A549 (cell line): ENCODE data around the gene TREML1. TPM values are rescaled to one million over a fixed set of nuclear protein-coding genes. Genes with fewer than 3 reads are reported as not detected.

ENCODE experiments used
- ATAC-seq, 2 experiments: fragments of 200-7000 bp in 1 of 2; fragments of >200 bp in 1 of 2; cut with Nextera tagmentation in 1 of 2; cut with Tn5 transposase in 1 of 2; 3 replicates each; pipeline versions ENCODE4 v1.8.0 to v1.9.1; 2018 to 2020; ENCODE audit warnings: mild to moderate bottlenecking in 1 of 2, moderate library complexity in 1 of 2
- CTCF ChIA-PET: fragments of 300-600 bp; sonication (Branson Sonifier 250); formaldehyde crosslinking; extraction: SDS; loops from one replicate; lab custom pipeline; 2021; ENCODE audit warnings: antibody characterized with exemption, inconsistent platforms; lab: Yijun Ruan, JAX
- POLR2A ChIA-PET: fragments of 350-600 bp; formaldehyde crosslinking; extraction: SDS; loops from one replicate; lab custom pipeline; 2021; ENCODE audit warnings: antibody characterized with exemption, inconsistent platforms; lab: Yijun Ruan, JAX
- DNase-seq, 2 experiments: peaks; one replicate each; pipeline versions ENCODE4 v3.0.0 to v3.0.0-alpha.2; 2011 to 2016; ENCODE audit warnings: low read depth in 1 of 2, low spot score in 1 of 2
- FAIRE-seq: peaks from 2 replicates; lab custom pipeline; 2011; peaks lifted over from hg19 to GRCh38; lab: Jason Lieb, UNC
- H3K27ac ChIP-seq, 2 experiments: fragments of >200 bp; sonication (Bioruptor Twin); formaldehyde crosslinking; 3 replicates each; pipeline ENCODE4 v1.5.1; 2016 to 2017
- H3K4me1 ChIP-seq: fragments of >200 bp; sonication (Bioruptor Twin); formaldehyde crosslinking; 3 replicates; pipeline ENCODE4 v1.6.1; 2016
- H3K4me2 ChIP-seq: fragments of >200 bp; sonication (Bioruptor Twin); formaldehyde crosslinking; 3 replicates; pipeline ENCODE4 v1.6.1; 2016
- H3K4me3 ChIP-seq: fragments of >200 bp; sonication (Bioruptor Twin); formaldehyde crosslinking; 3 replicates; pipeline ENCODE4 v1.5.1; 2016
- H3K9me3 ChIP-seq: fragments of >200 bp; sonication (Bioruptor Twin); formaldehyde crosslinking; 3 replicates; pipeline ENCODE4 v1.6.1; 2016
- BHLHE40 ChIP-seq: IDR thresholded peaks from 2 replicates; pipeline ENCODE4 v1.6.1; 2012; ENCODE audit warnings: low read depth, low read length, inconsistent platforms
- CBX2 ChIP-seq: fragments of 200-600 bp; sonication (generic); IDR thresholded peaks from 2 replicates; pipeline ENCODE4 v1.6.1; 2016; ENCODE audit warnings: low read depth, mild to moderate bottlenecking, borderline replicate concordance
- CEBPB ChIP-seq, 2 experiments: fragments of >200 bp in 1 of 2; sonication (Bioruptor Twin) in 1 of 2; formaldehyde crosslinking in 1 of 2; IDR thresholded peaks; 2 replicates each; pipeline ENCODE4 v1.6.1; 2012 to 2016
- CHD2 ChIP-seq: fragments of 150-350 bp; IDR thresholded peaks from 2 replicates; pipeline ENCODE4 v1.6.1; 2014; ENCODE audit warnings: low read length; ENCODE audit not compliant: partially characterized antibody
- FOSB ChIP-seq: fragments of 250-450 bp; sonication (Bioruptor Pico); IDR thresholded peaks from 2 replicates; pipeline ENCODE4 v1.5.0; 2020; ENCODE audit warnings: mild to moderate bottlenecking, moderate library complexity
- HEYL ChIP-seq: fragments of 250-450 bp; sonication (Bioruptor Pico); IDR thresholded peaks from 2 replicates; pipeline ENCODE4 v1.8.0; 2021; ENCODE audit warnings: mild to moderate bottlenecking, moderate library complexity
- MAX ChIP-seq: IDR thresholded peaks from 2 replicates; pipeline ENCODE4 v1.6.1; 2012
- NFE2L2 ChIP-seq: fragments of 150-350 bp; conservative IDR thresholded peaks from 2 replicates; pipeline ENCODE4 v1.6.1; 2014; ENCODE audit warnings: low read length
- PHF8 ChIP-seq: fragments of 200-600 bp; sonication (generic); IDR thresholded peaks from 2 replicates; pipeline ENCODE4 v1.6.1; 2016; ENCODE audit warnings: low read depth, mild to moderate bottlenecking, antibody characterized with exemption, moderate library complexity, borderline replicate concordance
- RARB ChIP-seq: fragments of 250-450 bp; sonication (Bioruptor Pico); IDR thresholded peaks from 2 replicates; pipeline ENCODE4 v1.8.0; 2021; ENCODE audit warnings: mild to moderate bottlenecking, moderate library complexity
- SMC3 ChIP-seq: fragments of >200 bp; sonication (Bioruptor Twin); formaldehyde crosslinking; IDR thresholded peaks from 3 replicates; pipeline ENCODE4 v1.6.1; 2018; ENCODE audit warnings: inconsistent platforms
- TP53 ChIP-seq: fragments of 250-450 bp; sonication (Bioruptor Pico); IDR thresholded peaks from 2 replicates; pipeline ENCODE4 v1.5.0; 2021; ENCODE audit warnings: mild to moderate bottlenecking, moderate library complexity
- ZFP36 ChIP-seq: fragments of 450-650 bp; IDR thresholded peaks from 2 replicates; pipeline ENCODE4 v1.6.1; 2014; ENCODE audit warnings: borderline replicate concordance; ENCODE audit not compliant: partially characterized antibody
- ZNF302 ChIP-seq: fragments of 250-450 bp; sonication (Bioruptor Pico); IDR thresholded peaks from 2 replicates; pipeline ENCODE4 v1.9.0; 2021; ENCODE audit warnings: inconsistent platforms, mild to moderate bottlenecking, moderate library complexity
- WGBS: methylation state at CpG from one replicate; pipeline ENCODE4 v1.1.6; 2017; ENCODE audit errors: missing lambda C conversion rate; 5-methylcytosine and 5-hydroxymethylcytosine counted together
- polyA plus RNA-seq, 4 experiments: library from polyadenylated mRNA; depleted of rRNA in 3 of 4; stranded (reverse); fragments of >200 nt; fragmentation: RNase III in 1 of 4; extraction: RNeasy Plus Mini Kit Qiagen cat#74134 plus additional on column Dnase treatment in 1 of 4; gene quantifications; 2 replicates in 3 of 4; 3 replicates in 1 of 4; pipeline ENCODE4 v1.2.3, GENCODE V29; 2011 to 2017
- TF ChIP-seq, protein P1 (sequence below): fragments of 200-600 bp; sonication (generic); IDR thresholded peaks from 2 replicates; pipeline ENCODE4 v1.6.1; 2016; ENCODE audit warnings: antibody characterized with exemption, mild to moderate bottlenecking, moderate library complexity
- TF ChIP-seq, protein P2 (sequence below): fragments of 250-450 bp; sonication (Bioruptor Pico); IDR thresholded peaks from 2 replicates; pipeline ENCODE4 v1.5.0; 2021; ENCODE audit warnings: mild to moderate bottlenecking, moderate library complexity, borderline replicate concordance
- TF ChIP-seq, protein P3 (sequence below): fragments of 250-450 bp; sonication (Bioruptor Pico); IDR thresholded peaks from 2 replicates; pipeline ENCODE4 v1.5.0; 2020; ENCODE audit warnings: low read depth, mild to moderate bottlenecking, moderate library complexity

The TREML1 gene
- polyA plus RNA-seq, 2 of the 4 experiments (the other 2 are of a cell fraction), result not detected

DNA sequence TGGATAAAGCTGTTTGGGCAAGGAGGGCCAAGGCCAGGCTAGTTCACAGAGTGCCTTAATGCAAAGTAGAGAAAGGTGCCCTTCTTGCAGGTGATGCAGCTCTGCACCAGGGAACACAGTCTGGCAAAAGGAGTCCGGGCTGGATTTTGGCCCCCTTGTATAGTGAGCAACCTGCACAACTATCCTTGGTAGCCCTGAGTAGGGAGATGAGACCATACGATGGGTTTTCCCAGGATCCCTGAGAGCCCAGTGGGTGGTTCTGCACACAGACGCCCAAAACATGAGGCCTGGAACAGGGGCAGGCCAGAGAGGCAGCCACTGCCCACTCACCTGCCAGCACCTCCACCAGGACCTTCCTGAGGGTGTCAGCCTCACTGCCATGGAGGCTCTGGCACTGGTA is 6.8 kb upstream of the TREML1 start (continued):
- TF ChIP-seq, protein P1, sequence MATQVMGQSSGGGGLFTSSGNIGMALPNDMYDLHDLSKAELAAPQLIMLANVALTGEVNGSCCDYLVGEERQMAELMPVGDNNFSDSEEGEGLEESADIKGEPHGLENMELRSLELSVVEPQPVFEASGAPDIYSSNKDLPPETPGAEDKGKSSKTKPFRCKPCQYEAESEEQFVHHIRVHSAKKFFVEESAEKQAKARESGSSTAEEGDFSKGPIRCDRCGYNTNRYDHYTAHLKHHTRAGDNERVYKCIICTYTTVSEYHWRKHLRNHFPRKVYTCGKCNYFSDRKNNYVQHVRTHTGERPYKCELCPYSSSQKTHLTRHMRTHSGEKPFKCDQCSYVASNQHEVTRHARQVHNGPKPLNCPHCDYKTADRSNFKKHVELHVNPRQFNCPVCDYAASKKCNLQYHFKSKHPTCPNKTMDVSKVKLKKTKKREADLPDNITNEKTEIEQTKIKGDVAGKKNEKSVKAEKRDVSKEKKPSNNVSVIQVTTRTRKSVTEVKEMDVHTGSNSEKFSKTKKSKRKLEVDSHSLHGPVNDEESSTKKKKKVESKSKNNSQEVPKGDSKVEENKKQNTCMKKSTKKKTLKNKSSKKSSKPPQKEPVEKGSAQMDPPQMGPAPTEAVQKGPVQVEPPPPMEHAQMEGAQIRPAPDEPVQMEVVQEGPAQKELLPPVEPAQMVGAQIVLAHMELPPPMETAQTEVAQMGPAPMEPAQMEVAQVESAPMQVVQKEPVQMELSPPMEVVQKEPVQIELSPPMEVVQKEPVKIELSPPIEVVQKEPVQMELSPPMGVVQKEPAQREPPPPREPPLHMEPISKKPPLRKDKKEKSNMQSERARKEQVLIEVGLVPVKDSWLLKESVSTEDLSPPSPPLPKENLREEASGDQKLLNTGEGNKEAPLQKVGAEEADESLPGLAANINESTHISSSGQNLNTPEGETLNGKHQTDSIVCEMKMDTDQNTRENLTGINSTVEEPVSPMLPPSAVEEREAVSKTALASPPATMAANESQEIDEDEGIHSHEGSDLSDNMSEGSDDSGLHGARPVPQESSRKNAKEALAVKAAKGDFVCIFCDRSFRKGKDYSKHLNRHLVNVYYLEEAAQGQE, result no peak
- no peak for TF ChIP-seq CBX2

DNA sequence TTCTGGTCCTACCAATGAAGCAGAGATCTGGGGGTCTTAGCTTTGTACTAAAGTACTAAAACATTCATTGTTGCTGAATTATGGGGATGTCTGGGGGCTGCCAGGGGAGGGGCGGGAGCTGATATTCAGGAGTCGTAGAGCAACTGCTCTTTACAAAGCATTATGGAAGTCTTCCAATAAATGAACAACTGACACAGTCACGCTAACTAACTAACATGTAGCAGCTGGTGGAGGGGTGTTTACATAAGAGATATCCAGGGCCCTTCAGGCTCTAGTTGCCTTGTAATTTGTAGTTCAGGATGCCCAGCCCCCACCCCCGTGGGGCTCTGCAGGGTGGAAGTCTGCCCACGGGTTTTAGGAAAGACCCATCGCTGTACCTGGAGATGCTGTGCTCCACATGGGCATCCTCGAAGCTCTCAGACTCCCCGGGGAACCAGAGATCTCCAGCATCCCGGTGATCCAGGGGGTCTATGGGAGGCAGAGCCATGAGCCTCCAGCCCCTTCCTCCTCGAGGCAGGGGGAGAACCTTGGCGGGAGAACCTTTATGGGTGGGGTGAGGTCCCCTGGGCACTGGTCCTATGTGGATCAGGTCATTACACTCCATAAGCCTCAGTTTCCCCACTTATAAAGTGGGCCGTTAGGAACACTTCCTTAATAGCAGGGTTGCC is 5.4 kb upstream of the TREML1 start:
- no peak overlapping the region for H3K4me3 ChIP-seq
- no peak overlapping the region for H3K4me2 ChIP-seq
- H3K4me1 ChIP-seq, result no peaks in the 10 kb centered on the region
- no peak for ATAC-seq
- CTCF ChIA-PET, result no interaction called here
- FAIRE-seq, result no peak
- 25% methylated on average over 5 of the region's 12 CpGs for WGBS
- TF ChIP-seq RARB (CRISPR knock-in tag) (no peak), CEBPB (IDR thresholded peaks at IDR 0.05) (no peak), SMC3 (no peak), HEYL (CRISPR knock-in tag) (no peak), MAX (no peak), CHD2 (no peak), NFE2L2 (no peak)
- POLR2A ChIA-PET, result no interaction called here
- no peak overlapping the region for H3K27ac ChIP-seq
- DNase-seq, result no peak
- no peaks in the 10 kb centered on the region for H3K9me3 ChIP-seq

DNA sequence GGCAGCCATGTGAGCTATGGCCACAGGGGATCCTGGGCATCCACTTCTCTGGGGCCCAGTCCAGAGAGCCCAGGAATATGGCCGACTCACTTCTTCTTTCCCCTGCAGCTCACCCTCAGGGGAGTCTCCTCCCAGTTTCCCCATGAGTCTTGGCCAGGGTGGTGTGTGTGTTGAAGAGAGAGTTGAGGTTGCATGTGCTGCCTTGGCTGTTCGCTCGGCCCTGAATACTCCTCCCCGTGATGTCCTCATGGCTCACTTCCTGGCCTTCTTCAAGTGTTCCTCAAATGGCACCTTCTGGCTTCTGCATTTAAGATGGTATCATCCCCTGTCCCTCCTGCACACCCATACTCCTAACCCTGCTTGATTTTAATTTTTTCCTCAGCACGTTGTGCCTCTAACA is 3.2 kb upstream of the TREML1 start:
- no peak for TF ChIP-seq FOSB (CRISPR knock-in tag)
- TF ChIP-seq, protein P2, sequence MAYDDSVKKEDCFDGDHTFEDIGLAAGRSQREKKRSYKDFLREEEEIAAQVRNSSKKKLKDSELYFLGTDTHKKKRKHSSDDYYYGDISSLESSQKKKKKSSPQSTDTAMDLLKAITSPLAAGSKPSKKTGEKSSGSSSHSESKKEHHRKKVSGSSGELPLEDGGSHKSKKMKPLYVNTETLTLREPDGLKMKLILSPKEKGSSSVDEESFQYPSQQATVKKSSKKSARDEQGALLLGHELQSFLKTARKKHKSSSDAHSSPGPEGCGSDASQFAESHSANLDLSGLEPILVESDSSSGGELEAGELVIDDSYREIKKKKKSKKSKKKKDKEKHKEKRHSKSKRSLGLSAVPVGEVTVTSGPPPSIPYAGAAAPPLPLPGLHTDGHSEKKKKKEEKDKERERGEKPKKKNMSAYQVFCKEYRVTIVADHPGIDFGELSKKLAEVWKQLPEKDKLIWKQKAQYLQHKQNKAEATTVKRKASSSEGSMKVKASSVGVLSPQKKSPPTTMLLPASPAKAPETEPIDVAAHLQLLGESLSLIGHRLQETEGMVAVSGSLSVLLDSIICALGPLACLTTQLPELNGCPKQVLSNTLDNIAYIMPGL, result no peak
- no peak for TF ChIP-seq SMC3
- TF ChIP-seq ZFP36, result no peak
- no peak for TF ChIP-seq TP53
- no peak for TF ChIP-seq BHLHE40
- TF ChIP-seq, protein P3, sequence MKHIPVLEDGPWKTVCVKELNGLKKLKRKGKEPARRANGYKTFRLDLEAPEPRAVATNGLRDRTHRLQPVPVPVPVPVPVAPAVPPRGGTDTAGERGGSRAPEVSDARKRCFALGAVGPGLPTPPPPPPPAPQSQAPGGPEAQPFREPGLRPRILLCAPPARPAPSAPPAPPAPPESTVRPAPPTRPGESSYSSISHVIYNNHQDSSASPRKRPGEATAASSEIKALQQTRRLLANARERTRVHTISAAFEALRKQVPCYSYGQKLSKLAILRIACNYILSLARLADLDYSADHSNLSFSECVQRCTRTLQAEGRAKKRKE (CRISPR knock-in tag), result no peak
- TF ChIP-seq NFE2L2, result no peak
- TF ChIP-seq CBX2, result no peak
- TF ChIP-seq ZNF302 (CRISPR knock-in tag), result no peak
- TF ChIP-seq PHF8, result no peak
- DNase-seq (no peak), ATAC-seq (no peak), FAIRE-seq (no peak)
- WGBS, result 51% methylated on average over 5 of the region's 5 CpGs
- no peaks in the 10 kb centered on the region for H3K9me3 ChIP-seq
- CTCF ChIA-PET, result no interaction called here
- H3K4me1 ChIP-seq, result no peaks in the 10 kb centered on the region
- POLR2A ChIA-PET, result no interaction called here
- H3K27ac ChIP-seq, result no peak overlapping the region
- H3K4me3 ChIP-seq, result no peak overlapping the region
- no peak overlapping the region for H3K4me2 ChIP-seq
